Measurements from ENCODE around the gene CDH4. TPM values are rescaled to one million over a fixed set of nuclear protein-coding genes. Genes with fewer than 3 reads are reported as not detected.

CDH4 gene
- total RNA-seq, 1 experiment from 2014 or later = not detected

DNA sequence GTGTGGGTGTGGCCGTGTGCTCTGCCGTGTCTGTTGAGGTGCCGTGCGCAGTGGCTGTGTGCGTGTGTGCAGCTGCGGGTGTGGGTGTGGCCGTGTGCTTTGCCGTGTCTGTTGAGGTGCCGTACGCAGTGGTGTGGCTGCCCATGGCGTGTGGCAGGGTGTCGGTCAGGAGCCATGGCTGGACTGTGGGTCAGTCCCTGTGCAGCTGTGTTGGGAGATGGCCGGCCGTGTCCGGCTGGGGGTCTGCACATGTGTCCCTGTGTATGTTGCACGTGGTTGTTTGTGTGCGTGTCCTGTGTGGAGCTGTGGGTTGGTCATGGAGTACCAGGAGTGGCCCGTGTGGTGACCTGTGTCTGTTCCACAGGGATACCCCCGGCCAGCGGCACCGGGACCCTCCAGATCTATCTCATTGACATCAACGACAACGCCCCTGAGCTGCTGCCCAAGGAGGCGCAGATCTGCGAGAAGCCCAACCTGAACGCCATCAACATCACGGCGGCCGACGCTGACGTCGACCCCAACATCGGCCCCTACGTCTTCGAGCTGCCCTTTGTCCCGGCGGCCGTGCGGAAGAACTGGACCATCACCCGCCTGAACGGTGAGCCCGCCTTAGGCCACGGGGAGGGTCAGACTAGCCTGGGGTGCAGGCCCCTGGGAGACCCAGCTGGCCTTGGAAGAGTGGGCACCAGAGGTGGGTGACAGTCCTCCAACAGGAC is 675.9 kb downstream of the CDH4 start:
- ChIA-PET CTCF (no interaction called here), POLR2A (no interaction called here)
- H3K9me3 ChIP-seq (ENCODE audit: control insufficient read depth, insufficient read depth, low read depth, low read length) = no peaks in the 10 kb centered on the region
- no peak for DNase-seq (ENCODE audit: low read depth, low spot score)
- H3K4me1 ChIP-seq (ENCODE audit: control insufficient read depth, insufficient read depth, low read length) = no peaks in the 10 kb centered on the region
- no peak for ATAC-seq
- intact Hi-C loops (cut with micrococcal nuclease; ENCODE audit: unreplicated experiment) (no loop called here), in situ Hi-C loops (cut with HindIII; ENCODE audit: low pct_unique_long_range_greater_than_20kb, low sequenced_read_pairs) (no loop called here)
- H3K36me3 ChIP-seq (ENCODE audit: control insufficient read depth, insufficient read depth, low read length) = no peaks in the 10 kb centered on the region
- H3K4me3 ChIP-seq (ENCODE audit: low read depth in 2 of 2, low read length in 2 of 2) = no peak overlapping the region
- no TSS peak for BruUV-seq (replicated peaks)
- no peaks in the 10 kb centered on the region for H3K27me3 ChIP-seq (ENCODE audit: control insufficient read depth, insufficient read depth, low read length)
- H3K27ac ChIP-seq (ENCODE audit: low read length) = no peak overlapping the region
- TF ChIP-seq, protein P1, sequence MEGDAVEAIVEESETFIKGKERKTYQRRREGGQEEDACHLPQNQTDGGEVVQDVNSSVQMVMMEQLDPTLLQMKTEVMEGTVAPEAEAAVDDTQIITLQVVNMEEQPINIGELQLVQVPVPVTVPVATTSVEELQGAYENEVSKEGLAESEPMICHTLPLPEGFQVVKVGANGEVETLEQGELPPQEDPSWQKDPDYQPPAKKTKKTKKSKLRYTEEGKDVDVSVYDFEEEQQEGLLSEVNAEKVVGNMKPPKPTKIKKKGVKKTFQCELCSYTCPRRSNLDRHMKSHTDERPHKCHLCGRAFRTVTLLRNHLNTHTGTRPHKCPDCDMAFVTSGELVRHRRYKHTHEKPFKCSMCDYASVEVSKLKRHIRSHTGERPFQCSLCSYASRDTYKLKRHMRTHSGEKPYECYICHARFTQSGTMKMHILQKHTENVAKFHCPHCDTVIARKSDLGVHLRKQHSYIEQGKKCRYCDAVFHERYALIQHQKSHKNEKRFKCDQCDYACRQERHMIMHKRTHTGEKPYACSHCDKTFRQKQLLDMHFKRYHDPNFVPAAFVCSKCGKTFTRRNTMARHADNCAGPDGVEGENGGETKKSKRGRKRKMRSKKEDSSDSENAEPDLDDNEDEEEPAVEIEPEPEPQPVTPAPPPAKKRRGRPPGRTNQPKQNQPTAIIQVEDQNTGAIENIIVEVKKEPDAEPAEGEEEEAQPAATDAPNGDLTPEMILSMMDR (IDR thresholded peaks at IDR 0.05) = no peak
- TF ChIP-seq TCF7L2 (IDR thresholded peaks at IDR 0.05; ENCODE audit: low read depth, low read length) (no peak), POLR2AphosphoS5 (IDR thresholded peaks at IDR 0.05; ENCODE audit: low read depth, low read length) (no peak), SIN3A (IDR thresholded peaks at IDR 0.05; ENCODE audit: borderline replicate concordance, insufficient read depth, low read depth, low read length) (no peak), REST (IDR thresholded peaks at IDR 0.05; ENCODE audit: insufficient read depth in 1 of 2, low read depth in 2 of 2, low read length in 1 of 2) (no peak)

DNA sequence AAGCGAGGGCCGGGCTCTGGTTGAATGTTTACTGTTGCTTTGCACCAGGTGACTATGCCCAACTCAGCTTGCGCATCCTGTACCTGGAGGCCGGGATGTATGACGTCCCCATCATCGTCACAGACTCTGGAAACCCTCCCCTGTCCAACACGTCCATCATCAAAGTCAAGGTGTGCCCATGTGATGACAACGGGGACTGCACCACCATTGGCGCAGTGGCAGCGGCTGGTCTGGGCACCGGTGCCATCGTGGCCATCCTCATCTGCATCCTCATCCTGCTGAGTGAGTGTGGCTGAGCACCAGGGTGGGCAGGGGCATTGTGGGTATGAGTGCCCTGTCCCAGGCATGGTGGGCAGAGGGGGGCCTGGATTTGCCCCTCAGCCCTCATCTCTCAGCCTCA is 677.5 kb downstream of the CDH4 start:
- TF ChIP-seq TCF7L2 (IDR thresholded peaks at IDR 0.05; ENCODE audit: low read depth, low read length) (no peak), SIN3A (IDR thresholded peaks at IDR 0.05; ENCODE audit: borderline replicate concordance, insufficient read depth, low read depth, low read length) (no peak), REST (IDR thresholded peaks at IDR 0.05; ENCODE audit: insufficient read depth in 1 of 2, low read depth in 2 of 2, low read length in 1 of 2) (no peak), POLR2AphosphoS5 (IDR thresholded peaks at IDR 0.05; ENCODE audit: low read depth, low read length) (no peak)
- TF ChIP-seq, protein P1 (IDR thresholded peaks at IDR 0.05) = no peak
- H3K4me3 ChIP-seq (ENCODE audit: low read depth in 2 of 2, low read length in 2 of 2) = no peak overlapping the region
- ATAC-seq (no peak), DNase-seq (ENCODE audit: low read depth, low spot score) (no peak)
- ChIA-PET POLR2A (no interaction called here), CTCF (no interaction called here)
- in situ Hi-C loops (cut with HindIII; ENCODE audit: low pct_unique_long_range_greater_than_20kb, low sequenced_read_pairs) = no loop called here
- H3K27ac ChIP-seq (ENCODE audit: low read length) = no peak overlapping the region
- intact Hi-C loops (cut with micrococcal nuclease; ENCODE audit: unreplicated experiment) = no loop called here
- H3K4me1 ChIP-seq (ENCODE audit: control insufficient read depth, insufficient read depth, low read length) = no peaks in the 10 kb centered on the region
- no peaks in the 10 kb centered on the region for H3K9me3 ChIP-seq (ENCODE audit: control insufficient read depth, insufficient read depth, low read depth, low read length)
- H3K36me3 ChIP-seq (ENCODE audit: control insufficient read depth, insufficient read depth, low read length) = no peaks in the 10 kb centered on the region
- H3K27me3 ChIP-seq (ENCODE audit: control insufficient read depth, insufficient read depth, low read length) = no peaks in the 10 kb centered on the region
- BruUV-seq (replicated peaks) = no TSS peak
